ENCODE measurements around the gene SLC5A10.
"Not testable (repeated sequence)": the region's sequence is repeated elsewhere in the genome, so short reads cannot be mapped to it uniquely, and the experiment has no call there.

Gene SLC5A10

GRCh38 chr17:18948476-18949006, 3.4 kb upstream of the SLC5A10 start:
- no peak for DNase-seq

- no peak for DNase-seq
Observed at GRCh38 chr17:18949566-18949965, 2.4 kb upstream of the SLC5A10 start.

GRCh38 chr17:18950346-18950745, 1.6 kb upstream of the SLC5A10 start:
- no peak for DNase-seq

- no peak for DNase-seq
Observed at GRCh38 chr17:18950944-18951905, 740 bp upstream of the SLC5A10 start.

- no peak for DNase-seq
Observed at GRCh38 chr17:18953231-18953728, 1.3 kb downstream of the SLC5A10 start.

GRCh38 chr17:18954321-18954720, 2.4 kb downstream of the SLC5A10 start:
- no peak for DNase-seq

GRCh38 chr17:18955009-18955408, 3.0 kb downstream of the SLC5A10 start:
- no peak for DNase-seq

- DNase-seq = not testable (repeated sequence)
Observed at GRCh38 chr17:18956021-18956420, 4.1 kb downstream of the SLC5A10 start.

- no peak for DNase-seq
Observed at GRCh38 chr17:18956581-18956980, 4.6 kb downstream of the SLC5A10 start.

- no peak for DNase-seq
Observed at GRCh38 chr17:18957831-18958230, 5.9 kb downstream of the SLC5A10 start.

- no peak for DNase-seq
Observed at GRCh38 chr17:18958611-18959010, 6.6 kb downstream of the SLC5A10 start.

GRCh38 chr17:18959071-18959844, 7.3 kb downstream of the SLC5A10 start:
- DNase-seq = no peak

- DNase-seq = no peak
Observed at GRCh38 chr17:18959845-18960240, 7.9 kb downstream of the SLC5A10 start.

GRCh38 chr17:18960241-18960665, 8.3 kb downstream of the SLC5A10 start:
- DNase-seq = no peak

GRCh38 chr17:18960803-18961511, 9.0 kb downstream of the SLC5A10 start:
- peak; percentile 27 for DNase-seq

- no peak for DNase-seq
Observed at GRCh38 chr17:18961634-18962493, 9.9 kb downstream of the SLC5A10 start.

GRCh38 chr17:18962494-18962815, 10.5 kb downstream of the SLC5A10 start:
- no peak for DNase-seq

GRCh38 chr17:18963126-18964017, 11.4 kb downstream of the SLC5A10 start:
- no peak for DNase-seq

- DNase-seq = no peak
Observed at GRCh38 chr17:18964018-18964351, 12.0 kb downstream of the SLC5A10 start.

GRCh38 chr17:18964550-18964949, 12.6 kb downstream of the SLC5A10 start:
- DNase-seq = no peak
